Erythroblast (primary cell): ENCODE results near the gene CDC42BPA.
"Not testable (repeated sequence)": the region's sequence is repeated elsewhere in the genome, so short reads cannot be mapped to it uniquely, and the experiment has no call there.

Experiments
- DNase-seq, 2 experiments: peaks; one replicate each; lab custom pipeline; 2025; lab: John Stamatoyannopoulos, UW
- GATA1 ChIP-seq: IDR thresholded peaks from 2 replicates; pipeline ENCODE4 v1.6.1; 2011; ENCODE audit warnings: low read depth, mild to moderate bottlenecking, control low read depth, low read length, moderate library complexity
- POLR2A ChIP-seq: IDR thresholded peaks from 2 replicates; pipeline ENCODE4 v1.6.1; 2011; ENCODE audit warnings: mild to moderate bottlenecking, low read length

The CDC42BPA gene

GRCh38 chr1:226958300-226958699 lies 360.0 kb downstream of the CDC42BPA start:
- no peak for TF ChIP-seq GATA1
- no peak for TF ChIP-seq POLR2A
- DNase-seq = no peak

GRCh38 chr1:226957714-226958113 lies 360.6 kb downstream of the CDC42BPA start:
- no peak for TF ChIP-seq GATA1
- no peak for TF ChIP-seq POLR2A
- DNase-seq = no peak

- no peak for TF ChIP-seq POLR2A
- no peak for TF ChIP-seq GATA1
- DNase-seq = no peak
Measured at GRCh38 chr1:226956942-226957713, 361.2 kb downstream of the CDC42BPA start.

- DNase-seq = not testable (repeated sequence)
Measured at GRCh38 chr1:226955857-226956256, 362.4 kb downstream of the CDC42BPA start.

GRCh38 chr1:226954777-226955176 lies 363.5 kb downstream of the CDC42BPA start:
- no peak for TF ChIP-seq POLR2A
- no peak for TF ChIP-seq GATA1

GRCh38 chr1:226954337-226954736 lies 364.0 kb downstream of the CDC42BPA start:
- no peak for DNase-seq
- TF ChIP-seq POLR2A = no peak
- TF ChIP-seq GATA1 = no peak

More at GRCh38 chr1:226954777-226955176, 363.5 kb downstream of the CDC42BPA start:
- no peak for DNase-seq

GRCh38 chr1:226953175-226953800 lies 365.0 kb downstream of the CDC42BPA start:
- no peak for DNase-seq
- TF ChIP-seq POLR2A = no peak
- no peak for TF ChIP-seq GATA1

GRCh38 chr1:226952118-226952441 lies 366.2 kb downstream of the CDC42BPA start:
- no peak for DNase-seq
- no peak for TF ChIP-seq POLR2A
- TF ChIP-seq GATA1 = no peak

GRCh38 chr1:226951286-226952117 lies 366.8 kb downstream of the CDC42BPA start:
- TF ChIP-seq POLR2A = no peak
- no peak for DNase-seq

GRCh38 chr1:226950871-226951270 lies 367.4 kb downstream of the CDC42BPA start:
- no peak for DNase-seq
- TF ChIP-seq GATA1 (no peak), POLR2A (no peak)

GRCh38 chr1:226950316-226950715 lies 368.0 kb downstream of the CDC42BPA start:
- TF ChIP-seq GATA1 = no peak
- TF ChIP-seq POLR2A = no peak
- no peak for DNase-seq

GRCh38 chr1:226949401-226949800 lies 368.9 kb downstream of the CDC42BPA start:
- TF ChIP-seq POLR2A (no peak), GATA1 (no peak)
- no peak for DNase-seq

- TF ChIP-seq GATA1 (no peak), POLR2A (no peak)
- DNase-seq = no peak
Measured at GRCh38 chr1:226948996-226949395, 369.3 kb downstream of the CDC42BPA start.

GRCh38 chr1:226948480-226948879 lies 369.8 kb downstream of the CDC42BPA start:
- no peak for TF ChIP-seq POLR2A
- no peak for TF ChIP-seq GATA1
- no peak for DNase-seq

GRCh38 chr1:226948051-226948450 lies 370.2 kb downstream of the CDC42BPA start:
- TF ChIP-seq POLR2A (no peak), GATA1 (no peak)
- no peak for DNase-seq
